NT2/D1 (cell line): ENCODE data around the gene ZHX3.

Experiments used
- SUZ12 ChIP-seq: IDR thresholded peaks from 2 replicates; pipeline ENCODE4 v1.6.1; 2011; ENCODE audit not compliant: insufficient read length, insufficient read depth; ENCODE audit errors: extremely low read depth
- YY1 ChIP-seq: IDR thresholded peaks from 2 replicates; pipeline ENCODE4 v1.6.1; 2011; ENCODE audit not compliant: insufficient read length, insufficient read depth

GRCh38 chr20:41204304-41205265 lies 112.9 kb downstream of the ZHX3 start:
- no peak for TF ChIP-seq YY1
- TF ChIP-seq SUZ12: no peak
